WTC11 (cell line): Measurements from ENCODE around the gene MAP4K3. TPM values are rescaled to one million over a fixed set of nuclear protein-coding genes. Genes with fewer than 3 reads are reported as not detected.
A peak's percentile ranks its signal among the peaks of the same experiment; 100 is the strongest.

ENCODE experiments used
- ATAC-seq: fragments of 200-7000 bp; cut with Tn5 transposase; 2 replicates; pipeline ENCODE4 v1.10.0; 2021; ENCODE audit warnings: mild to moderate bottlenecking, moderate library complexity
- CTCF ChIA-PET: fragments of 300-600 bp; sonication (Branson Sonifier 250); formaldehyde crosslinking; loops from one replicate; lab custom pipeline; 2021; ENCODE audit warnings: antibody characterized with exemption; lab: Charles Lee
- POLR2A ChIA-PET: fragments of 350-600 bp; sonication (Branson Sonifier 250); formaldehyde crosslinking; loops from one replicate; lab custom pipeline; 2021; ENCODE audit warnings: antibody characterized with exemption; lab: Charles Lee
- DNase-seq: peaks from one replicate; pipeline ENCODE4 v3.0.0; 2021; ENCODE audit warnings: low spot score
- H3K27ac Mint-ChIP-seq: 2 replicates; pipeline ENCODE4 v1.8.0; 2021; ENCODE audit warnings: mixed read lengths
- H3K27me3 Mint-ChIP-seq: 2 replicates; pipeline ENCODE4 v1.8.0; 2021; ENCODE audit warnings: low read depth, mild to moderate bottlenecking, moderate library complexity, mixed read lengths
- H3K36me3 Mint-ChIP-seq: 2 replicates; pipeline ENCODE4 v1.8.0; 2021; ENCODE audit warnings: mixed read lengths
- H3K4me1 Mint-ChIP-seq: 2 replicates; pipeline ENCODE4 v1.8.0; 2022; ENCODE audit warnings: mixed read lengths
- H3K4me3 Mint-ChIP-seq: 2 replicates; pipeline ENCODE4 v1.8.0; 2021; ENCODE audit warnings: mild to moderate bottlenecking, moderate library complexity, mixed read lengths
- H3K9me3 Mint-ChIP-seq: 2 replicates; pipeline ENCODE4 v1.8.0; 2021; ENCODE audit warnings: mixed read lengths
- ATF1 ChIP-seq: sonication (generic); formaldehyde crosslinking; IDR thresholded peaks from 2 replicates; pipeline ENCODE4 v1.8.1; 2023; ENCODE audit warnings: mild to moderate bottlenecking, moderate library complexity, missing genetic modification reagents
- ATF2 ChIP-seq: sonication (generic); formaldehyde crosslinking; IDR thresholded peaks from 2 replicates; pipeline ENCODE4 v1.8.1; 2022; ENCODE audit warnings: low read depth, missing genetic modification reagents, borderline replicate concordance
- CDX4 ChIP-seq: fragments of 250-450 bp; sonication (Bioruptor Pico); IDR thresholded peaks from 2 replicates; pipeline ENCODE4 v1.9.0; 2021; ENCODE audit warnings: moderate library complexity, mild to moderate bottlenecking, inconsistent platforms, borderline replicate concordance
- CTCF ChIP-seq: fragments of 200-600 bp; IDR thresholded peaks from 2 replicates; pipeline ENCODE4 v1.8.0; 2022; ENCODE audit warnings: antibody characterized with exemption
- E2F1 ChIP-seq: sonication (generic); formaldehyde crosslinking; IDR thresholded peaks from 2 replicates; pipeline ENCODE4 v1.8.0; 2022; ENCODE audit warnings: mild to moderate bottlenecking, missing genetic modification reagents
- E2F4 ChIP-seq: sonication (generic); formaldehyde crosslinking; IDR thresholded peaks from 2 replicates; pipeline ENCODE4 v1.8.1; 2022; ENCODE audit warnings: low read depth, mild to moderate bottlenecking, moderate library complexity, missing genetic modification reagents, borderline replicate concordance
- FOXP1 ChIP-seq: sonication (generic); formaldehyde crosslinking; IDR thresholded peaks from 2 replicates; pipeline ENCODE4 v1.8.0; 2022; ENCODE audit warnings: missing genetic modification reagents, mild to moderate bottlenecking, moderate library complexity, borderline replicate concordance
- GABPB1 ChIP-seq: sonication (generic); formaldehyde crosslinking; IDR thresholded peaks from 2 replicates; pipeline ENCODE4 v1.8.1; 2023; ENCODE audit warnings: mild to moderate bottlenecking, missing genetic modification reagents
- HMGA2 ChIP-seq: fragments of 250-450 bp; sonication (Bioruptor Pico); IDR thresholded peaks from 2 replicates; pipeline ENCODE4 v1.4.0; 2021; ENCODE audit warnings: mild to moderate bottlenecking, moderate library complexity
- IRF1 ChIP-seq: sonication (generic); formaldehyde crosslinking; IDR thresholded peaks from 2 replicates; pipeline ENCODE4 v1.8.0; 2023; ENCODE audit warnings: missing genetic modification reagents
- JUN ChIP-seq: sonication (generic); formaldehyde crosslinking; IDR thresholded peaks from 2 replicates; pipeline ENCODE4 v1.8.0; 2023; ENCODE audit warnings: mild to moderate bottlenecking, missing genetic modification reagents
- KAT7 ChIP-seq: sonication (generic); formaldehyde crosslinking; IDR thresholded peaks from 2 replicates; pipeline ENCODE4 v1.8.1; 2023; ENCODE audit warnings: missing genetic modification reagents, mild to moderate bottlenecking, borderline replicate concordance
- NFYB ChIP-seq: sonication (generic); formaldehyde crosslinking; conservative IDR thresholded peaks from 2 replicates; pipeline ENCODE4 v1.8.0; 2022; ENCODE audit warnings: low read depth, missing genetic modification reagents
- NR1H2 ChIP-seq: sonication (generic); formaldehyde crosslinking; IDR thresholded peaks from 2 replicates; pipeline ENCODE4 v1.9.0; 2021; ENCODE audit warnings: mild to moderate bottlenecking, moderate library complexity, missing genetic modification reagents
- SMAD3 ChIP-seq: sonication (generic); formaldehyde crosslinking; IDR thresholded peaks from 2 replicates; pipeline ENCODE4 v1.8.0; 2022; ENCODE audit warnings: missing genetic modification reagents, mild to moderate bottlenecking, borderline replicate concordance
- SP1 ChIP-seq: sonication (generic); formaldehyde crosslinking; conservative IDR thresholded peaks from 2 replicates; pipeline ENCODE4 v1.8.1; 2022; ENCODE audit warnings: missing genetic modification reagents
- USF2 ChIP-seq: sonication (generic); formaldehyde crosslinking; IDR thresholded peaks from 2 replicates; pipeline ENCODE4 v1.8.1; 2023; ENCODE audit warnings: mild to moderate bottlenecking, missing genetic modification reagents, moderate library complexity
- ZNF121 ChIP-seq: sonication (generic); formaldehyde crosslinking; IDR thresholded peaks from 2 replicates; pipeline ENCODE4 v1.8.0; 2023; ENCODE audit warnings: missing genetic modification reagents
- ZNF138 ChIP-seq: sonication (generic); formaldehyde crosslinking; conservative IDR thresholded peaks from 2 replicates; pipeline ENCODE4 v1.8.1; 2022; ENCODE audit warnings: mild to moderate bottlenecking, moderate library complexity, missing genetic modification reagents
- ZNF232 ChIP-seq: sonication (generic); formaldehyde crosslinking; IDR thresholded peaks from 2 replicates; pipeline ENCODE4 v1.8.0; 2022; ENCODE audit warnings: mild to moderate bottlenecking, missing genetic modification reagents
- ZNF263 ChIP-seq: sonication (generic); formaldehyde crosslinking; IDR thresholded peaks from 2 replicates; pipeline ENCODE4 v1.8.1; 2022; ENCODE audit warnings: low read depth, mild to moderate bottlenecking, moderate library complexity, missing genetic modification reagents
- ZNF281 ChIP-seq: sonication (generic); formaldehyde crosslinking; IDR thresholded peaks from 2 replicates; pipeline ENCODE4 v1.8.0; 2023; ENCODE audit warnings: mild to moderate bottlenecking, missing genetic modification reagents
- ZNF423 ChIP-seq: fragments of 250-450 bp; sonication (Bioruptor Pico); IDR thresholded peaks from 2 replicates; pipeline ENCODE4 v2.1.2; 2022; ENCODE audit warnings: mild to moderate bottlenecking, moderate library complexity
- ZNF425 ChIP-seq: fragments of 250-450 bp; sonication (Bioruptor Pico); conservative IDR thresholded peaks from 2 replicates; pipeline ENCODE4 v1.9.0; 2021; ENCODE audit warnings: mild to moderate bottlenecking
- total RNA-seq: library from RNA; stranded (reverse); gene quantifications from 3 replicates; pipeline ENCODE4 v1.2.3, GENCODE V29; 2021

Gene MAP4K3
- total RNA-seq, 1 experiment from 2014 or later = 73.2 TPM

GRCh38 chr2:39283561-39283960, 153.5 kb downstream of the MAP4K3 start:
- ChIA-PET CTCF (no interaction called here), POLR2A (no interaction called here)
- no peak overlapping the region for H3K27ac Mint-ChIP-seq
- H3K27me3 Mint-ChIP-seq = no peaks in the 10 kb centered on the region
- peaks cover 28% of the 10 kb centered on the region for H3K36me3 Mint-ChIP-seq
- peaks cover 3% of the 10 kb centered on the region for H3K4me1 Mint-ChIP-seq
- DNase-seq (no peak), ATAC-seq (no peak)
- TF ChIP-seq CTCF = no peak
- no peak for TF ChIP-seq NR1H2
- no peak for TF ChIP-seq E2F4 (CRISPR knock-in tag)
- no peak for TF ChIP-seq ZNF138 (CRISPR knock-in tag)
- TF ChIP-seq NFYB (CRISPR knock-in tag) = no peak
- TF ChIP-seq ZNF263 (CRISPR knock-in tag) = no peak
- TF ChIP-seq SP1 (CRISPR knock-in tag) = no peak
- TF ChIP-seq GABPB1 = no peak
- TF ChIP-seq ZNF232 (CRISPR knock-in tag) = no peak
- no peaks in the 10 kb centered on the region for H3K9me3 Mint-ChIP-seq
- H3K4me3 Mint-ChIP-seq = no peak overlapping the region

GRCh38 chr2:39281391-39281790, 155.7 kb downstream of the MAP4K3 start:
- CTCF ChIA-PET = no interaction called here
- Mint-ChIP-seq H3K27ac (no peak overlapping the region), H3K4me3 (no peak overlapping the region), H3K9me3 (no peaks in the 10 kb centered on the region), H3K4me1 (peaks cover 3% of the 10 kb centered on the region), H3K27me3 (no peaks in the 10 kb centered on the region), H3K36me3 (peaks cover 29% of the 10 kb centered on the region)
- peak; percentile 53; the same call in 1 of the 2 replicates for ATAC-seq
- POLR2A ChIA-PET = no interaction called here
- TF ChIP-seq KAT7 (CRISPR knock-in tag) (no peak), SMAD3 (CRISPR knock-in tag) (no peak), IRF1 (no peak), CDX4 (CRISPR knock-in tag) (no peak), USF2 (CRISPR knock-in tag) (no peak), ZNF281 (CRISPR knock-in tag) (no peak), ZNF121 (CRISPR knock-in tag) (no peak), ZNF425 (CRISPR knock-in tag) (no peak), JUN (CRISPR knock-in tag) (no peak), ATF2 (CRISPR knock-in tag) (no peak), ATF1 (CRISPR knock-in tag) (no peak), FOXP1 (CRISPR knock-in tag) (no peak), HMGA2 (no peak), E2F1 (CRISPR knock-in tag) (no peak), ZNF423 (no peak)
- DNase-seq = no peak
